ENCODE measurements around the gene PKIG. TPM values are rescaled to one million over a fixed set of nuclear protein-coding genes. Genes with fewer than 3 reads are reported as not detected.

PKIG gene
- total and polyA plus RNA-seq, 2 donors (not counting 3 experiments of a cell fraction or from before 2014, with no cell fraction given): 135 to 167 TPM

DNA sequence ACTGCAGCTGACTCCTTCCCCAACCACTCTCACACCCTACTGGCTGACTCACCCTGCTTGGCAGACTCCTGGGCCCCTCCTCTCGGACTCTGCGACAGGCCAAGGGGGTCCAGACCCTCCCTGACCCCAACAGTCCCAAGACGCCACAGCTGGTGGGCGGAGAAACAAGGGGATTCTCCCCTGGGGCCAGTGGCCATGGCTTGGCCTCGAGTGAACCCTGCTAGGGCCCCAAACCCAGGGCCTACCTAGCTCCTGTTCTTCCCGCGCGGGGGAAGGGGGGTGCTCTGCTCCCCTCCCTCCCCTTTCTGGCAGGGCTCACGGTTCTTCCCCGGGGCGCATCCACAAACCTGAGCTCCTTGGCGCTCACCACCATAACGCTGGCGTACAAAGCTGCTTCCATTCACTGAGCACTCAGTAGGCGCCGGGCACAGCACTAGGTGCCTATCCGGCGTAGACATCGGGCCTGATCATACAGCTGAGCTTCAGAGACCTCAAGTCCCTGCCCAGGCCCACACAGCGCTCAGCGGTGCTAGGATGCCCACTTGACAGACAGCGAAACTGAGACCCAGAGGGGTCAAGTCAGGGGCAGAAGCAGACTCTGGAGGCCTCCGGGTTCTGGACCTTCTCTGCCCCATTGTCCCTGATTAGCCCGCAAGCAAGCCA lies 68.5 kb downstream of the PKIG start:
- Histone ChIP-seq H3K4me2 (ENCODE audit: insufficient read depth, low read length) (peak overlapping the region; percentile 10), H4K20me1 (replicated peaks; ENCODE audit: control insufficient read depth, extremely low read depth, insufficient read depth, low read length) (no peaks in the 10 kb centered on the region), H3K9me1 (replicated peaks; ENCODE audit: control insufficient read depth, extremely low read depth, insufficient read depth, low read length) (no peaks in the 10 kb centered on the region), H3K4me1 (ENCODE audit: control insufficient read depth, extremely low read depth, insufficient read depth, low read length) (peaks cover 18% of the 10 kb centered on the region), H3K9ac (replicated peaks; ENCODE audit: extremely low read depth, insufficient read depth, low read length) (peak overlapping the region; percentile 40), H3K79me2 (ENCODE audit: control insufficient read depth, insufficient read depth, low read length) (no peaks in the 10 kb centered on the region), H3K4me3 (replicated peaks in 1 of 3; ENCODE audit: insufficient read depth in 1 of 3, low read depth in 1 of 3, low read length in 3 of 3) (peak overlapping the region; percentile 18 to 51 (median 19)), H3K36me3 (ENCODE audit: control insufficient read depth in 2 of 2, extremely low read depth in 1 of 2, insufficient read depth in 2 of 2, low read length in 2 of 2) (no peaks in the 10 kb centered on the region), H3K27ac (ENCODE audit: insufficient read depth, low read depth, low read length) (no peak overlapping the region), H3K9me3 (replicated peaks; ENCODE audit: control insufficient read depth, insufficient read depth, low read length) (no peaks in the 10 kb centered on the region), H3K27me3 (ENCODE audit: control insufficient read depth in 2 of 2, insufficient read depth in 2 of 2, low read length in 2 of 2) (peaks cover 11 to 19% of the 10 kb centered on the region in 2 experiments), H2AFZ (ENCODE audit: low read depth, low read length) (peak overlapping the region; percentile 5)
- dilution Hi-C loops (cut with MboI; ENCODE audit: extremely low pct_ligation_motif_present, low sequenced_read_pairs) (no loop called here), intact Hi-C loops (cut with micrococcal nuclease) (loop anchor here (1.0 to 5.0 kb wide), 3 partner anchors 8 to 39 kb away; no protein-coding TSS in a partner anchor)
- FAIRE-seq: no peak
- TF ChIP-seq CTCF (IDR thresholded peaks at IDR 0.05; ENCODE audit: extremely low read depth in 1 of 2, insufficient read depth in 1 of 2, low read depth in 1 of 2, low read length in 2 of 2) (no peak), JUN (IDR thresholded peaks at IDR 0.05; ENCODE audit: borderline replicate concordance, insufficient read depth, insufficient read length, low read depth) (no peak), MAX (IDR thresholded peaks at IDR 0.05; ENCODE audit: insufficient read depth, insufficient read length) (no peak), POLR2AphosphoS5 (IDR thresholded peaks at IDR 0.05; ENCODE audit: insufficient read depth, low read depth, low read length) (no peak), FOS (IDR thresholded peaks at IDR 0.05; ENCODE audit: borderline replicate concordance, insufficient read depth, low read length) (no peak), MYC (IDR thresholded peaks at IDR 0.05; ENCODE audit: low read depth, low read length) (no peak), EZH2 (IDR thresholded peaks at IDR 0.05; ENCODE audit: borderline replicate concordance, low read depth, low read length, severe bottlenecking) (no peak), POLR2A (IDR thresholded peaks at IDR 0.05; ENCODE audit: low read depth, low read length) (no peak), GATA2 (IDR thresholded peaks at IDR 0.05; ENCODE audit: insufficient read depth, insufficient read length, low read depth, low read length) (no peak)
- peak; percentile 18 for DNase-seq (ENCODE audit: low read depth, low spot score)
- POLR2A ChIA-PET: no interaction called here
- CTCF ChIA-PET: interaction anchor here (4.1 kb wide), 1 partner anchor 33 kb away, joined by 38 read pairs; no protein-coding TSS in a partner anchor
- BruUV-seq (replicated peaks): TSS peak; percentile 17
